ENCODE measurements around the gene TCF23. TPM values are rescaled to one million over a fixed set of nuclear protein-coding genes. Genes with fewer than 3 reads are reported as not detected.

TCF23 gene
- total RNA-seq, 1 experiment from 2014 or later = not detected

- Histone ChIP-seq H3K4me1 (ENCODE audit: insufficient read depth, low read length, poor library complexity, severe bottlenecking) (no peaks in the 10 kb centered on the region), H3K27me3 (replicated peaks; ENCODE audit: insufficient read depth, low read depth, low read length, poor library complexity) (no peaks in the 10 kb centered on the region), H3K9me3 (ENCODE audit: low read depth, low read length, poor library complexity, severe bottlenecking) (no peaks in the 10 kb centered on the region), H3K4me3 (ENCODE audit: low read depth, low read length, poor library complexity, severe bottlenecking) (no peak overlapping the region), H3K36me3 (ENCODE audit: insufficient read depth, low read length, poor library complexity, severe bottlenecking) (no peaks in the 10 kb centered on the region), H3K27ac (ENCODE audit: low read depth, low read length, poor library complexity, severe bottlenecking) (no peak overlapping the region)
- intact Hi-C loops (cut with micrococcal nuclease; ENCODE audit: unreplicated experiment) = loop anchor here (2.0 kb wide), 1 partner anchor 34 kb away; the partner anchor contains the start of gene CGREF1
- BruUV-seq (replicated peaks) = no TSS peak
- ChIA-PET POLR2A (ENCODE audit: low non-redundant PET) (no interaction called here), CTCF (interaction anchor here (1.1 kb wide), 1 partner anchor 17 kb away, joined by 3 read pairs; no protein-coding TSS in a partner anchor)
- TF ChIP-seq EZH2 (IDR thresholded peaks at IDR 0.05; ENCODE audit: borderline replicate concordance, low read depth, low read length, poor library complexity, severe bottlenecking) (no peak), CTCF (conservative IDR thresholded peaks at IDR 0.05; ENCODE audit: low read depth, low read length) (no peak)
- DNase-seq (ENCODE audit: low spot score) = no peak
Measured at GRCh38 chr2:27152796-27153464, 4.1 kb downstream of the TCF23 start.

GRCh38 chr2:27154488-27154887, 5.7 kb downstream of the TCF23 start:
- TF ChIP-seq CTCF (conservative IDR thresholded peaks at IDR 0.05; ENCODE audit: low read depth, low read length) (no peak), EZH2 (IDR thresholded peaks at IDR 0.05; ENCODE audit: borderline replicate concordance, low read depth, low read length, poor library complexity, severe bottlenecking) (no peak)
- POLR2A ChIA-PET (ENCODE audit: low non-redundant PET) = interaction anchor here (0.7 kb wide), 1 partner anchor 53 kb away, joined by 3 read pairs; no protein-coding TSS in a partner anchor
- no peak overlapping the region for H3K27ac ChIP-seq (ENCODE audit: low read depth, low read length, poor library complexity, severe bottlenecking)

GRCh38 chr2:27155069-27155520, 6.3 kb downstream of the TCF23 start:
- Histone ChIP-seq H3K9me3 (ENCODE audit: low read depth, low read length, poor library complexity, severe bottlenecking) (no peaks in the 10 kb centered on the region), H3K36me3 (ENCODE audit: insufficient read depth, low read length, poor library complexity, severe bottlenecking) (no peaks in the 10 kb centered on the region), H3K4me3 (ENCODE audit: low read depth, low read length, poor library complexity, severe bottlenecking) (no peak overlapping the region), H3K27me3 (replicated peaks; ENCODE audit: insufficient read depth, low read depth, low read length, poor library complexity) (no peaks in the 10 kb centered on the region), H3K4me1 (ENCODE audit: insufficient read depth, low read length, poor library complexity, severe bottlenecking) (no peaks in the 10 kb centered on the region), H3K27ac (ENCODE audit: low read depth, low read length, poor library complexity, severe bottlenecking) (no peak overlapping the region)
- BruUV-seq (replicated peaks) = no TSS peak
- POLR2A ChIA-PET (ENCODE audit: low non-redundant PET) = interaction anchor here (0.7 kb wide), 1 partner anchor 53 kb away, joined by 3 read pairs; no protein-coding TSS in a partner anchor
- CTCF ChIA-PET = no interaction called here
- intact Hi-C loops (cut with micrococcal nuclease; ENCODE audit: unreplicated experiment) = no loop called here
- DNase-seq (ENCODE audit: low spot score) = no peak
- TF ChIP-seq EZH2 (IDR thresholded peaks at IDR 0.05; ENCODE audit: borderline replicate concordance, low read depth, low read length, poor library complexity, severe bottlenecking) = no peak
- TF ChIP-seq CTCF (conservative IDR thresholded peaks at IDR 0.05; ENCODE audit: low read depth, low read length) = no peak

More at GRCh38 chr2:27154488-27154887, 5.7 kb downstream of the TCF23 start:
- H3K27me3 ChIP-seq (replicated peaks; ENCODE audit: insufficient read depth, low read depth, low read length, poor library complexity) = no peaks in the 10 kb centered on the region
- intact Hi-C loops (cut with micrococcal nuclease; ENCODE audit: unreplicated experiment) = no loop called here
- H3K4me3 ChIP-seq (ENCODE audit: low read depth, low read length, poor library complexity, severe bottlenecking) = no peak overlapping the region
- no peak for DNase-seq (ENCODE audit: low spot score)
- no peaks in the 10 kb centered on the region for H3K36me3 ChIP-seq (ENCODE audit: insufficient read depth, low read length, poor library complexity, severe bottlenecking)
- H3K9me3 ChIP-seq (ENCODE audit: low read depth, low read length, poor library complexity, severe bottlenecking) = no peaks in the 10 kb centered on the region
- no peaks in the 10 kb centered on the region for H3K4me1 ChIP-seq (ENCODE audit: insufficient read depth, low read length, poor library complexity, severe bottlenecking)
- CTCF ChIA-PET = no interaction called here
- no TSS peak for BruUV-seq (replicated peaks)

Measured in A673 (cell line).